Measurements from ENCODE around the gene NPPA. TPM values are rescaled to one million over a fixed set of nuclear protein-coding genes. Genes with fewer than 3 reads are reported as not detected.

Gene NPPA
- total RNA-seq, 1 donor from 2014 or later = not detected

DNA sequence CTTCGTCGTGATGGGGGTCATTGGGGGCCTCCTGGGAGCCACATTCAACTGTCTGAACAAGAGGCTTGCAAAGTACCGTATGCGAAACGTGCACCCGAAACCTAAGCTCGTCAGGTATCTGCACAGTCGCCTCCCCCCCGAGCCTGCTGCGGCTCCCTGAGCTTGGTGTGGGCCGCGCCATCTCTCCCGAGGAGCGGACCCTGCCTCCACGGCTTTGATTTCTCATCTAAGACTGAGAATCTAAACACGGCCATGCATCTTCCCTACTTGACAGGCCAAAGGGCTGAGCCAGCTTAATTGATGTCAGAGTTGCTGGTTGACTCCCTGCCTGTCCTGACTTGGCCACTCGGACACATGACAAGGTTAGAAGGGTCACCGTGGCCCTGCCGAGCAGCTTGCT, 19.1 kb downstream of the NPPA start:
- Mint-ChIP-seq H3K36me3 (ENCODE audit: low read depth) (peaks cover 33% of the 10 kb centered on the region), H3K4me3 (ENCODE audit: unreplicated experiment) (no peak overlapping the region), H3K9me3 (ENCODE audit: low read depth) (no peaks in the 10 kb centered on the region), H3K4me1 (ENCODE audit: low read depth) (no peaks in the 10 kb centered on the region), H3K27ac (ENCODE audit: unreplicated experiment) (no peak overlapping the region), H3K27me3 (ENCODE audit: low read depth) (no peaks in the 10 kb centered on the region)
- no peak for DNase-seq (ENCODE audit: low spot score)
- TF ChIP-seq, protein P1, sequence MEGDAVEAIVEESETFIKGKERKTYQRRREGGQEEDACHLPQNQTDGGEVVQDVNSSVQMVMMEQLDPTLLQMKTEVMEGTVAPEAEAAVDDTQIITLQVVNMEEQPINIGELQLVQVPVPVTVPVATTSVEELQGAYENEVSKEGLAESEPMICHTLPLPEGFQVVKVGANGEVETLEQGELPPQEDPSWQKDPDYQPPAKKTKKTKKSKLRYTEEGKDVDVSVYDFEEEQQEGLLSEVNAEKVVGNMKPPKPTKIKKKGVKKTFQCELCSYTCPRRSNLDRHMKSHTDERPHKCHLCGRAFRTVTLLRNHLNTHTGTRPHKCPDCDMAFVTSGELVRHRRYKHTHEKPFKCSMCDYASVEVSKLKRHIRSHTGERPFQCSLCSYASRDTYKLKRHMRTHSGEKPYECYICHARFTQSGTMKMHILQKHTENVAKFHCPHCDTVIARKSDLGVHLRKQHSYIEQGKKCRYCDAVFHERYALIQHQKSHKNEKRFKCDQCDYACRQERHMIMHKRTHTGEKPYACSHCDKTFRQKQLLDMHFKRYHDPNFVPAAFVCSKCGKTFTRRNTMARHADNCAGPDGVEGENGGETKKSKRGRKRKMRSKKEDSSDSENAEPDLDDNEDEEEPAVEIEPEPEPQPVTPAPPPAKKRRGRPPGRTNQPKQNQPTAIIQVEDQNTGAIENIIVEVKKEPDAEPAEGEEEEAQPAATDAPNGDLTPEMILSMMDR (IDR thresholded peaks at IDR 0.05) = no peak

DNA sequence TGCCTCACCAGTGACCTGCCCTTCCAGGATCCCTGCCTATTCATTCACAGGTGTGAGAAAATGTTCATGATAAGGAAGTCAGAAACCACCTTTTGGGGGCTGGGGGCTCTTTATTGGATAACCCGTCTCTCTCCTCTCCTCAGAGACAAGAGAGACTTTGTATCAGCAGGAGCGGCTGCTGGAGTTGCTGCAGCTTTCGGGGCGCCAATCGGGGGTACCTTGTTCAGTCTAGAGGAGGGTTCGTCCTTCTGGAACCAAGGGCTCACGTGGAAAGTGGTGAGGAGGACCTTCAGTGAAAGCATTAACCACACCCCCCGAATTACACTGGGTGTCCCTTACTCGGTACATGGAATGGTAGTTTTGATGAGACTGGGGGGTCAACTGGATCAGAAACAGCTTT, 20.6 kb downstream of the NPPA start:
- Mint-ChIP-seq H3K9me3 (ENCODE audit: low read depth) (no peaks in the 10 kb centered on the region), H3K4me3 (ENCODE audit: unreplicated experiment) (no peak overlapping the region), H3K36me3 (ENCODE audit: low read depth) (peaks cover 28% of the 10 kb centered on the region), H3K27ac (ENCODE audit: unreplicated experiment) (no peak overlapping the region), H3K4me1 (ENCODE audit: low read depth) (peaks cover 4% of the 10 kb centered on the region), H3K27me3 (ENCODE audit: low read depth) (no peaks in the 10 kb centered on the region)
- no peak for DNase-seq (ENCODE audit: low spot score)
- TF ChIP-seq, protein P1 (IDR thresholded peaks at IDR 0.05) = no peak

DNA sequence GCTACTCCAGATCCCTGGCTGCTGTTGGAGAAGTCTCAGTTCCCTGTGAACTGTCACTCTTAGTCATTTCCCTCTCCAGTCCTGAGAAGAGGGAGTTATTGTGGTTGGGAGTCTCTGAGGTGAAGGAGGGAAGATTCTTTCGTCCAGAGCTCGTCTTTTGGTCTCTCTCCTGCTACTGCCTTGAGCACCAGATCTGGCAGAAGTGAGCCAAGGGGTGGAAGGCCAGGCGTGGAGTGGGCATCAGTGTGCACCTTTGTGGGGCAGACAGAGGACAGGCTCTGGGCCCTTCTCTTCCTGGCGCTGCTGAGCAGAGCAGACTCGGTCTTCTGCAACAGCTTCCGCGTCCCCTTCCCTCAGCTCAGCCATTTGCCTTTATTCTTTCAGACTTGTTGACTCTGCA, 22.5 kb downstream of the NPPA start:
- peaks cover 19% of the 10 kb centered on the region for H3K4me1 Mint-ChIP-seq (ENCODE audit: low read depth)
- TF ChIP-seq, protein P1 (IDR thresholded peaks at IDR 0.05) = no peak
- no peak for DNase-seq (ENCODE audit: low spot score)
- H3K27ac Mint-ChIP-seq (ENCODE audit: unreplicated experiment) = no peak overlapping the region
- H3K4me3 Mint-ChIP-seq (ENCODE audit: unreplicated experiment) = no peak overlapping the region
- no peaks in the 10 kb centered on the region for H3K27me3 Mint-ChIP-seq (ENCODE audit: low read depth)
- H3K9me3 Mint-ChIP-seq (ENCODE audit: low read depth) = no peaks in the 10 kb centered on the region
- H3K36me3 Mint-ChIP-seq (ENCODE audit: low read depth) = peaks cover 30% of the 10 kb centered on the region

GRCh38 chr1:11823366-11824137, 24.0 kb downstream of the NPPA start:
- no peak for DNase-seq (ENCODE audit: low spot score)
- TF ChIP-seq, protein P1 (IDR thresholded peaks at IDR 0.05) = no peak
- H3K4me3 Mint-ChIP-seq (ENCODE audit: unreplicated experiment) = no peak overlapping the region
- H3K27ac Mint-ChIP-seq (ENCODE audit: unreplicated experiment) = no peak overlapping the region
- no peaks in the 10 kb centered on the region for H3K27me3 Mint-ChIP-seq (ENCODE audit: low read depth)
- peaks cover 28% of the 10 kb centered on the region for H3K36me3 Mint-ChIP-seq (ENCODE audit: low read depth)
- H3K4me1 Mint-ChIP-seq (ENCODE audit: low read depth) = peaks cover 19% of the 10 kb centered on the region
- no peaks in the 10 kb centered on the region for H3K9me3 Mint-ChIP-seq (ENCODE audit: low read depth)

DNA sequence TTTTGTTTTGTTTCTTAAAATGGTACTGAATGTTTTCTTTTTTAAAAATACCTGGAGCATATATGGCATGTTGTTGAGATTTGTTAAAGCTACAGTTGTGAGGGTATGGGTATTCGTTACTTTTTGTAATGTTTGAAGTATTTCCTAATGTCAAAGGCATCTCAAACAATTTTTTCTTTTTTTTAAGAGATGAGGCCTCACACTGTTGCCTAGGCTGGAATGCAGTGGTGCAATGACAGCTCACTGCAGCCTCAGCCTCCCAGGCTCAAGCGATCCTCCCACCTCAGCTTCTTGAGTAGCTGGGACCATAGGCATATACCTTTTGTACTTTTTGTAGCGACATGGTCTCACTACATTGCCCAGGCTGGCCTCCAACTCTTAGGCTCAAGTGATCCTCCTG, 25.5 kb downstream of the NPPA start:
- Mint-ChIP-seq H3K27me3 (ENCODE audit: low read depth) (no peaks in the 10 kb centered on the region), H3K27ac (ENCODE audit: unreplicated experiment) (peak overlapping the region; percentile 76), H3K4me1 (ENCODE audit: low read depth) (peaks cover 19% of the 10 kb centered on the region), H3K9me3 (ENCODE audit: low read depth) (no peaks in the 10 kb centered on the region), H3K4me3 (ENCODE audit: unreplicated experiment) (no peak overlapping the region), H3K36me3 (ENCODE audit: low read depth) (peaks cover 20% of the 10 kb centered on the region)
- TF ChIP-seq, protein P1 (IDR thresholded peaks at IDR 0.05) = no peak
- DNase-seq (ENCODE audit: low spot score) = no peak
